ENCODE measurements around the gene ROM1. TPM values are rescaled to one million over a fixed set of nuclear protein-coding genes. Genes with fewer than 3 reads are reported as not detected.
"Not testable (repeated sequence)": the region's sequence is repeated elsewhere in the genome, so short reads cannot be mapped to it uniquely, and the experiment has no call there.

Gene ROM1
- total RNA-seq, 2 experiments from 2014 or later: 1.3 to 2.0 TPM

GRCh38 chr11:62610403-62610802, 2.7 kb upstream of the ROM1 start:
- ChIA-PET CTCF (interaction anchor here (1.5 to 4.4 kb wide), 5 partner anchors 12 to 186 kb away, joined by 3 to 24 read pairs (median 7); partner anchors contain the start of genes B3GAT3 and TUT1), POLR2A (interaction anchor here (0.7 to 3.8 kb wide), 9 partner anchors 9 to 245 kb away, joined by 3 to 29 read pairs (median 9); partner anchors contain the start of genes B3GAT3, C11orf98, CSKMT and HNRNPUL2)
- H3K36me3 Mint-ChIP-seq (ENCODE audit: low read depth): peaks cover 47% of the 10 kb centered on the region
- H3K4me3 Mint-ChIP-seq: peak overlapping the region; percentile 88
- peak overlapping the region; percentile 81 for H3K27ac Mint-ChIP-seq
- no peaks in the 10 kb centered on the region for H3K9me3 Mint-ChIP-seq (ENCODE audit: insufficient read depth)
- ATAC-seq: no peak
- H3K4me1 Mint-ChIP-seq (ENCODE audit: low read depth): peaks cover 55% of the 10 kb centered on the region
- DNase-seq: no peak
- no peaks in the 10 kb centered on the region for H3K27me3 Mint-ChIP-seq (ENCODE audit: low read depth)

GRCh38 chr11:62610814-62611704, 2.0 kb upstream of the ROM1 start:
- Mint-ChIP-seq H3K4me3 (peak overlapping the region; percentile 88), H3K36me3 (ENCODE audit: low read depth) (peaks cover 41% of the 10 kb centered on the region), H3K27ac (peak overlapping the region; percentile 96), H3K9me3 (ENCODE audit: insufficient read depth) (no peaks in the 10 kb centered on the region), H3K27me3 (ENCODE audit: low read depth) (no peaks in the 10 kb centered on the region), H3K4me1 (ENCODE audit: low read depth) (peaks cover 55% of the 10 kb centered on the region)
- ATAC-seq (no peak), DNase-seq (no peak)
- POLR2A ChIA-PET: interaction anchor here (0.6 to 3.8 kb wide), 18 partner anchors 10 to 1634 kb away, joined by 3 to 29 read pairs (median 6); partner anchors contain the start of genes B3GAT3, C11orf98, CSKMT and FTH1
- CTCF ChIA-PET: interaction anchor here (0.8 to 4.4 kb wide), 15 partner anchors 10 to 186 kb away, joined by 3 to 24 read pairs (median 6); partner anchors contain the start of genes B3GAT3, C11orf98, CSKMT and LBHD1

- peaks cover 41% of the 10 kb centered on the region for H3K36me3 Mint-ChIP-seq (ENCODE audit: low read depth)
- no peaks in the 10 kb centered on the region for H3K9me3 Mint-ChIP-seq (ENCODE audit: insufficient read depth)
- peak overlapping the region; percentile 96 for H3K27ac Mint-ChIP-seq
- H3K4me3 Mint-ChIP-seq: peak overlapping the region; percentile 88
- H3K4me1 Mint-ChIP-seq (ENCODE audit: low read depth): peaks cover 60% of the 10 kb centered on the region
- DNase-seq: peak; percentile 65
- ChIA-PET CTCF (interaction anchor here (0.8 to 4.4 kb wide), 17 partner anchors 10 to 187 kb away, joined by 3 to 24 read pairs (median 6); partner anchors contain the start of genes B3GAT3, C11orf98, CSKMT and LBHD1), POLR2A (interaction anchor here (0.7 to 3.8 kb wide), 15 partner anchors 10 to 644 kb away, joined by 3 to 29 read pairs (median 6); partner anchors contain the start of genes B3GAT3, C11orf98, CSKMT and FTH1)
- H3K27me3 Mint-ChIP-seq (ENCODE audit: low read depth): no peaks in the 10 kb centered on the region
- ATAC-seq: peak; percentile 12
Measured at GRCh38 chr11:62611705-62612365, 1.2 kb upstream of the ROM1 start.

GRCh38 chr11:62613291-62613778, 278 bp downstream of the ROM1 start:
- ATAC-seq: no peak
- Mint-ChIP-seq H3K27me3 (ENCODE audit: low read depth) (no peaks in the 10 kb centered on the region), H3K27ac (peak overlapping the region; percentile 81), H3K9me3 (ENCODE audit: insufficient read depth) (no peaks in the 10 kb centered on the region), H3K4me1 (ENCODE audit: low read depth) (peaks cover 51% of the 10 kb centered on the region), H3K4me3 (peak overlapping the region; percentile 51), H3K36me3 (ENCODE audit: low read depth) (peaks cover 33% of the 10 kb centered on the region)
- CTCF ChIA-PET: interaction anchor here (1.0 to 4.4 kb wide), 4 partner anchors 12 to 67 kb away, joined by 3 to 24 read pairs (median 6); partner anchors contain the start of genes C11orf98, CSKMT, MTA2 and TUT1
- DNase-seq: no peak
- POLR2A ChIA-PET: interaction anchor here (0.7 to 3.8 kb wide), 5 partner anchors 9 to 228 kb away, joined by 3 to 29 read pairs (median 5); partner anchors contain the start of genes B3GAT3, LBHD1, UQCC3 and ZBTB3

- peak overlapping the region; percentile 81 for H3K27ac Mint-ChIP-seq
- DNase-seq: no peak
- H3K4me1 Mint-ChIP-seq (ENCODE audit: low read depth): peaks cover 48% of the 10 kb centered on the region
- ATAC-seq: no peak
- no peaks in the 10 kb centered on the region for H3K27me3 Mint-ChIP-seq (ENCODE audit: low read depth)
- CTCF ChIA-PET: interaction anchor here (4.4 kb wide), 1 partner anchor 22 kb away, joined by 24 read pairs; the partner anchor contains the start of gene TUT1
- no peak overlapping the region for H3K4me3 Mint-ChIP-seq
- POLR2A ChIA-PET: interaction anchor here (1.4 to 1.5 kb wide), 2 partner anchors 23 to 51 kb away, joined by 5 to 6 read pairs; partner anchors contain the start of genes C11orf98, CSKMT and TUT1
- no peaks in the 10 kb centered on the region for H3K9me3 Mint-ChIP-seq (ENCODE audit: insufficient read depth)
- H3K36me3 Mint-ChIP-seq (ENCODE audit: low read depth): peaks cover 30% of the 10 kb centered on the region
Measured at GRCh38 chr11:62614275-62614674, 1.2 kb downstream of the ROM1 start.

GRCh38 chr11:62615521-62615920, 2.5 kb downstream of the ROM1 start:
- Mint-ChIP-seq H3K36me3 (ENCODE audit: low read depth) (peaks cover 24% of the 10 kb centered on the region), H3K4me1 (ENCODE audit: low read depth) (peaks cover 43% of the 10 kb centered on the region), H3K4me3 (no peak overlapping the region), H3K9me3 (ENCODE audit: insufficient read depth) (no peaks in the 10 kb centered on the region), H3K27ac (no peak overlapping the region), H3K27me3 (ENCODE audit: low read depth) (no peaks in the 10 kb centered on the region)
- ChIA-PET POLR2A (interaction anchor here (0.8 to 1.5 kb wide), 3 partner anchors 24 to 50 kb away, joined by 3 to 6 read pairs (median 5); partner anchors contain the start of genes C11orf98, CSKMT and TUT1), CTCF (no interaction called here)
- ATAC-seq (no peak), DNase-seq (no peak)

- peaks cover 43% of the 10 kb centered on the region for H3K4me1 Mint-ChIP-seq (ENCODE audit: low read depth)
- DNase-seq; H3K27ac Mint-ChIP-seq; H3K27me3 Mint-ChIP-seq (ENCODE audit: low read depth); H3K4me3 Mint-ChIP-seq; H3K9me3 Mint-ChIP-seq (ENCODE audit: insufficient read depth); ATAC-seq: not testable (repeated sequence)
- peaks cover 30% of the 10 kb centered on the region for H3K36me3 Mint-ChIP-seq (ENCODE audit: low read depth)
- ChIA-PET CTCF (interaction anchor here (0.9 kb wide), 1 partner anchor 25 kb away, joined by 3 read pairs; the partner anchor contains the start of gene TUT1), POLR2A (interaction anchor here (0.9 to 1.1 kb wide), 2 partner anchors 25 to 89 kb away, joined by 3 read pairs; no protein-coding TSS in a partner anchor)
Measured at GRCh38 chr11:62616957-62617356, 3.9 kb downstream of the ROM1 start.

GRCh38 chr11:62621027-62621566, 8.0 kb downstream of the ROM1 start:
- Mint-ChIP-seq H3K36me3 (ENCODE audit: low read depth) (peaks cover 43% of the 10 kb centered on the region), H3K9me3 (ENCODE audit: insufficient read depth) (no peaks in the 10 kb centered on the region), H3K27me3 (ENCODE audit: low read depth) (no peaks in the 10 kb centered on the region), H3K27ac (peak overlapping the region; percentile 97), H3K4me3 (peak overlapping the region; percentile 86), H3K4me1 (ENCODE audit: low read depth) (peaks cover 34% of the 10 kb centered on the region)
- ChIA-PET POLR2A (interaction anchor here (0.8 to 3.6 kb wide), 19 partner anchors 9 to 235 kb away, joined by 3 to 29 read pairs (median 6); partner anchors contain the start of genes C11orf98, CSKMT, EEF1G and EML3), CTCF (interaction anchor here (0.7 to 3.4 kb wide), 13 partner anchors 10 to 240 kb away, joined by 3 to 18 read pairs (median 4); partner anchors contain the start of genes C11orf98, CSKMT, EML3 and MTA2)
- DNase-seq (no peak), ATAC-seq (no peak)

GRCh38 chr11:62621567-62622470, 8.8 kb downstream of the ROM1 start, which contains the start of gene B3GAT3:
TSS of gene B3GAT3 (minus strand) at chr11:62621986. CDS start at chr11:62621947, 39 bp downstream.
- ATAC-seq (peak; percentile 90), DNase-seq (peak; percentile 98)
- H3K36me3 Mint-ChIP-seq (ENCODE audit: low read depth): peaks cover 44% of the 10 kb centered on the region
- H3K4me1 Mint-ChIP-seq (ENCODE audit: low read depth): peaks cover 29% of the 10 kb centered on the region
- no peaks in the 10 kb centered on the region for H3K9me3 Mint-ChIP-seq (ENCODE audit: insufficient read depth)
- no peaks in the 10 kb centered on the region for H3K27me3 Mint-ChIP-seq (ENCODE audit: low read depth)
- peak within 1 kb of the TSS; percentile 86 for H3K4me3 Mint-ChIP-seq
- H3K27ac Mint-ChIP-seq: peak within 1 kb of the TSS; percentile 97
- ChIA-PET CTCF (interaction anchor here (1.0 to 3.4 kb wide), 12 partner anchors 10 to 240 kb away, joined by 3 to 18 read pairs (median 4); partner anchors contain the start of genes EML3, MTA2 and TUT1), POLR2A (interaction anchor here (0.8 to 3.6 kb wide), 21 partner anchors 9 to 234 kb away, joined by 3 to 29 read pairs (median 5); partner anchors contain the start of genes C11orf98, CSKMT, EEF1G and EML3)

All from activated CD8-positive, alpha-beta T cell treated with anti-CD3 and anti-CD28 coated beads, Interleukin-2, amount 10 ng/mL, durations not matched to agents 7 days and 5 days (primary cell).